HG02610 (cell line): ENCODE data around the gene TFDP1.

Experiments used
- ATAC-seq: cut with Tn5 transposase; IDR thresholded peaks from one replicate; pipeline ENCODE4 v1.9.1; 2021; ENCODE audit warnings: mild to moderate bottlenecking, moderate library complexity; ENCODE audit not compliant: unreplicated experiment

The TFDP1 gene

DNA sequence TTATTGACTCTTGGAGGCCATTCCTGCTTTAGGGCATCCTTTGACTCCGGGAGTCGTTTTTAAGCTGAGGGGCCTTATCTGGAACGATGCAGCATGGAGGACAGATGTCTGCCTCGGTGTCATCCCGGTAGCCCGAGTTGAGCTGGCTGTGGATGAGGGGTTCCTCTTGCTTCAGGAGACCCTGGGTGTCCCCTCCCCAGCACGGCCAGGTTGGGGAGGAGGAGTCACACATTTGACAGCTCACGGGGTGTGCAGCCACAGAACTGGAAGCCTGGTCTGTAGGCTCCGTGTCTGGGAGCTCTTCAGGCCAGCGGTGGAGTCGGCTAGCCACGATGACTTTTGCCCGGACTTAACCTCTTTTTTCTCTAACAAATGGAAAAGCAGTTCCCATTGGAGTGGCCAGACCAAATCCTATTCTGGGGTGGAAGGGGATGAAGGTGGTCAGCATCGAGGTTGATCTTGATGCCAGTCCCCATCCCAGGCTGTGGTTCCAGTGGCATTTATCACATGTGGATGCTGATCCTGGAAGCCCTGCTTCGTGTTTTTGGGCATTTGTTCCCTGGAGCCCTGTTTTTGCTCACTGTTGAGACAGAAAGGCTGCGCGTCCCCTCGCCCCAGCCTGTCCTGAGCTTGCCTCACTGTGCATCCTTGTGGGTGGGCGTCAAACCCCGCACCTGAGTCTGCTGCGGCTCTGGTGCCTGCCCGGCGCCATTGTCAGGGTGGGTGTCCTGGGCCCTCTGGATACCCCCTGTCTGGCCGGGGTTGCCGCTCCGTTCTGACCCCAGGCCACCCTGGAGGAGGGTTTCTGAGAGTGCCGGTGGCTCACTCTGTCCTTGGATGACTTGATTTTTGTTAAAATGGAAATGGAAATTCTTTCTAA, 12.0 kb downstream of the TFDP1 start:
- no peak for ATAC-seq

DNA sequence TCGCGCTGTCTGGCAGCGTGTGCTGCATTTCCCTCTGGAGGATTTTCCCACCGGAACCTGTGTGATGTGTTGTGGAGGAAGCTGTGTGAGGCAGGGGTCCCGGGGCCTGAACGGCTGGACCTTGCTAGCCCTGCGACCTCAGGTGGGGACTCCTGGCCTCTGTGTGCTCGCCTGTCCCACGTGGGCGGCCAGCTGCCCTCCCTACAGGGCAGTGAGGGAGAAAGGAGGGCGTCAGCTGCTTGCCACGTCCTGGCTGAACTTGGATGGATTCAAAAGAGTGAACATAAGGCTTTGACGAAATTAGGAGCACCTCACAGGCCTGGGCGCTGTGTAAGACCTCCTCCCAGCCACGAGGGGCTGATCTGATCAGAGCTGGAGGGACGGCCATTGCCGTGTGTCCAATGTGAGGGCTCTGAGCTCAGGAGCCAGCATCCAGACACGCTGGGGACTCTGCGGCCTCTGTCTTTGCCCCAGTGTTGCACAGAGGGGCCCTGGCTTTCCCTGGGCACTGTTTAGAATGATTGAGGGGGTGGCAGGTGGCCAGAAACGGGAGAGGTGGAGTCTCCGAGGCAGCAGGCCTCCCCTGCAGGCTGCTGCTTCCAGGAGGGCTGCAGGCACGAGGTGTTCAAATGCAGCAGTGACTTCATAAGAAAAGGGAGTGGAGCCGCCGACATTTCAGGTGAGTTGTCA, 13.0 kb downstream of the TFDP1 start:
- ATAC-seq: no peak

DNA sequence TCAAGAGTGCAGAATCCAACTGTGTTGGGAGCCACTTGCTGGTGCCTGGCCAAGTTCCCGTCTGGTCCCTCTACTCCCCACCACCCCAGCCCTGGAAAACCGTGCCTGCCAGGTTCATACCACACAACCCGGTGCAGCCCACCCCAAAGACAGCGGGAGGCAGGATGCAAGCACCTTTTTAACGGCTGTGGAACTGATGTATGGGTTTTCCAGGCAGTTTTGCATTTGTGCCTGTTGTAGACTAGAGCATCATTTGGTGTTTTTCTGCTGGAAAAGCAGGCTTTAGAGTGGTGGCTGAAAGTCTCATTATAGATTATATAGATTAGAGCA, 13.5 kb downstream of the TFDP1 start:
- ATAC-seq: no peak

DNA sequence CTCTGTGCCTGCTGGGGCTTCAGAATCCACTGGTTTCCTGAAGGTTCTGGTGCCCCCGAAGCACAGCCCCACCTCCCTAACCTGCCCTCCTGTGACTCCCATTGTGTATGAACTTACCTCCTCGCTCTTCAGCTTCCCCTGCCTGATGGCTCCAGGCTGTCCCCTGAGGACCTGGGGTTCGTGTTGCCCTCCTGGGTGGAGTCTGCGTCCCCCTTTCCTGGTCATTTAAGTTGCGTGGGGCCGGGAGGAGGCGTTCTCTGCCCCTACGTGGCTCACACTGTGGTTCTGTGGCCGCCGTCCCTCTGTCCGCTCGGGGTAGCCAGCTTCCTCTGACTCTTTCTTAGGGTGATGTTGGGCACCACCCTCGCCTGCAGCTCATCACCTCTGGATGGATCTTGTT, 13.9 kb downstream of the TFDP1 start:
- ATAC-seq: no peak

DNA sequence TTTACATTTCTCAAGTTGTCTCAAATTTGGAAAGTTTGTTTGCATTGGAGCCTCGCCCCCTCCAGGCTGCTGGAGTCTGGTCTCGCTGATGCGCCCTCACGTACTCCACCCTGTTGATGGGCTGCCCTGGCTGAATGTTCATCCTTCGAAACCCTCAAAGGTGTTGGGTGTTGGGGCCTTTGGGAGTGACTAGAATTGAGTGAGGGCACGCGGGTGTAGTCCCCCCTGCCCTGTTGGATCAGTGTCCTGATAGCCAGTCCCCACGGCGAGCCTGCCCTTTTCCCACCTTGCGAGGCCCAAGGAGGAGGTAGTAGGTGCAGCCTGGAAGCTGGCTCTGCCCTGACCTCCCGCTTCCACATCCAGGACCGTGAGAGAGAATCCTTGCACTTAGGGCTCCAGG, 14.8 kb downstream of the TFDP1 start:
- no peak for ATAC-seq

DNA sequence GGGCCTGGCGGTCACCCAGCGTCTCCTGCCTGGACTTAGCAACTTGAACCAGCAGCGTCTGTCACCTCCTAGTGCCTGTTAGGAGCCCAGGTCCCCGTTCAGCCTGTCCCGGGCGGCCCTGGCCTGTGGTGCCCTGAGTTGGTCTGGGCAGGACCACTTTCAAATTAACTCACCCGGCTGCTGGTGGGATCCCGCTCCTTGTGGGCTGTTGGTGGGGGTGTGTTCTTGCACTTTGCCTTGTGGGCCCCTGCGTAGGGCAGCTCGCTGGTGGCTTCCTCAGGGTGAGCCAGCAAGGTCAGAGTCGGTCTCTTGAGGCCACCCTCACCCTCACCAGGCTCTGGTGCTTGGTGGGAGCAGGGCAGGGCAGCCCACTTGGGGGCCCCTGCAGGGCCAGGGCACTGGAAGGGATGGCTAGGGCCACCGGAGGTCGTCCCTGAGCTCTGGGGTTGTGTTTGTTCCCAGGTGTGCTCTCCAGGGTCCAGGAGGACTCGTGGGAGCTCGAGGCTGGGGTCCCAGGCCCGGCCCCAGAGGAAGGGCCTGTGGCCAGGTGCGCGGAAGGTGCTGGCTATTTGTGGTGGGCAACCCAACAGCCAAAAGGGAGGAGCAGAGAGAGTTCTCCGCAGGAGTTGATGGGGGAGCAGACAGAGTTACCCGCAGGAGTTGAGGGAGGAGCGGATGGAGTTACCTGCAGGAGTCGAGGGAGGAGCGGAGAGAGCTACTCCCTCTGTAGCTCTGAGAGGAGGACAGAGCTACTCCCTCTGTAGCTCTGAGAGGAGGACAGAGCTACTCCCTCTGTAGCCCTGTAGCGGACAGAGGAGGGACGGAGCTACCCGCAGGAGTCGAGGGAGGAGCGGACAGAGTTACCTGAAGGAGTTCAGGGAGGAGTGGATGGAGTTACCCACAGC, 16.9 kb downstream of the TFDP1 start:
- ATAC-seq: no peak

DNA sequence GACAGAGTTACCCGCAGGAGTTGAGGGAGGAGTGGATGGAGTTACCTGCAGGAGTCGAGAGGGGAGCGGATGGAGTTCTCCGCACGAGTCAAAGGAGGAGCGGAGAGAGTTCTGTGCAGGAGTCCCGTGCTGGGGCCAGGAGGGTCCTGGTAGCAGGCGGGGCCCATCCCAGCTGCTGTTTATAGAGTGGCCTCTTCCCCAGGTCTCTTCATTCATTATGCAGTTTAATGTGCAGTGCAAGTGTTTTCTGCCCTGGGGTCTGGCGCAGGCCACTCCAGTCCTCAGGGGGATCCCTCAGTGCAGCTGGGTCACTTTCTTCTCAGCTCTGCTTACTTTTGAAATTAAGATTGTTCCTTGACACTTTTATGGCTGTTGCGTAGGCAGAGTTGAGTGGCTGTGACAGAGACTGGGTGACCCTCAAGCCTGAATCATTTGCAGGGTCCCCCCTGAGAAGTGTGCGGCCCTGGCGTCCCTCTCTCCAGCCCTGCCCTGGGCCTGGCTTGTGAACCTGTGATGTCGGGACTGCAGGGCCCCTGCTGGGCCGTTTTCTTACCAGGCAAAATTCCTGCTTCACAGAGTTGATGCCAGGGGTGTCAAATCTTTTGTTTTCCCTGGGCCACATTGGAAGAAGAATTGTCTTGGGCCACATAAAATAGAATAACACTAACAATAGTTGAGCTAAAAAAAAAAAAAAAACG, 17.9 kb downstream of the TFDP1 start:
- ATAC-seq: no peak

DNA sequence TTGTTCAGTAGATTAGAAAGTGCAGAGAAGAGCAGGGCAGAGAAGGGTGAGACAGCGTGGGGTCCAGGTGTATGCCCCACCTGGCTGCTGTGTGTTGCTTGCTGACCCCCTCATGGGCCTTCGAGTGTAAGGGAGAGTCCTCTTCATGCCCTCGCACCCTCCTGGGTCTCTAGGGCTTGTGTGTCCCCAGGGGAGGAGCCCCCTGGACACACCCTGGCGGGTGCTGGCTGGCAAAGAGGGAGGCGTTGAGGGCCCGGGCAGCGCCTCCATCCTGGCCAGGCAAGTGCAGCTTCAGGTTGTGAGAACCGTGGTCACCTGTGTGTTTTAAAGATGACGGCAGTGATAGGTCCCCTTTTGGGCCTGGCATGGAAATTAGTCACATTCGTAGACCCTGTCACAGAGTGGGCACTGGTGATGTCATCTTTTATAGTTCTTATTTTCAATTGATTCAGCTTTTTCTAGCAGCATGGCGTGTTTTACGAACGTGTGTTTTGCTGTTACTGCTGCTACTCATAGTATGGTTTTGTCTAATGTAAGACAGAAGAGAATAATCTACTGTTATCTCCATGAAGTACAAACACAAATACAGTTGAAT, 18.7 kb downstream of the TFDP1 start:
- no peak for ATAC-seq

DNA sequence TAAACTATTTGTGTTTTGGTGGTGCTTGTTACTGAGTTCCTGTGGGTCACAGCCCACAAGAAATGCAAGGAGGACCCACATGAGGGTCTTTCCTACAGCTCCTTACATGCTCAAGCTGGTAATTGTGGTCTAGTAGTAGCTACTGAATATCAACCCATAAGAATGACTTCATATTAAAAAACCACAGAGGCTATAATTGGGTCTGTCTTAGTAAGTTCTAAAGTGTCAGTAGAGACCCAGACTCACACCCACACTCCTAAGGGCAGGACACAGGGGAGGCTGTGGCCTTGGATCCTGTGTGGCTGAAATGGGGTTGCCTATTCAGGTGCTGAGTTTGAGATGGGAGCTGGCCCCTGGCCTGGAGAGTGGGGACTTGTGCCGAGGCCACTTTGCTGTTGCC, 19.6 kb downstream of the TFDP1 start:
- peak; percentile 59 for ATAC-seq

DNA sequence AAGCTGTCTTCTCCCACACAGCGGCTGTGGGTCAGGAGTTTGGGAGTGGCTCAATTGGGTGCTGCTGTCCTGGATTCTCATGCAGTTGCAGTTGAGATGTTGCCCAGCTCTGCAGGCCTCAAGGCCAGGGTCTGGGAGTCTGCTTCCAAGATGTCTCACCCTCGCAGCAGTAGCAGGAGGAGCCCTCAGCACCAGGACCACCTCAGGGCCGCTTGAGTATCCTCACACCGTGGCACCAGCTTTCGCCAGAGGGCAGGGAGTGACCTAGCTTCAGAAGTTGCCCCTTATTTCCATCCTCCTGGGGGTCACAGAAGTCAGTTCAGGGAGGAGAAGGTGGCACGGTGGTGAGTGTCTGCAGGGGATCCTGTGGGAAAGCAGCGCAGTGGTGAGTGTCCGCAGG, 20.9 kb downstream of the TFDP1 start:
- ATAC-seq: no peak

DNA sequence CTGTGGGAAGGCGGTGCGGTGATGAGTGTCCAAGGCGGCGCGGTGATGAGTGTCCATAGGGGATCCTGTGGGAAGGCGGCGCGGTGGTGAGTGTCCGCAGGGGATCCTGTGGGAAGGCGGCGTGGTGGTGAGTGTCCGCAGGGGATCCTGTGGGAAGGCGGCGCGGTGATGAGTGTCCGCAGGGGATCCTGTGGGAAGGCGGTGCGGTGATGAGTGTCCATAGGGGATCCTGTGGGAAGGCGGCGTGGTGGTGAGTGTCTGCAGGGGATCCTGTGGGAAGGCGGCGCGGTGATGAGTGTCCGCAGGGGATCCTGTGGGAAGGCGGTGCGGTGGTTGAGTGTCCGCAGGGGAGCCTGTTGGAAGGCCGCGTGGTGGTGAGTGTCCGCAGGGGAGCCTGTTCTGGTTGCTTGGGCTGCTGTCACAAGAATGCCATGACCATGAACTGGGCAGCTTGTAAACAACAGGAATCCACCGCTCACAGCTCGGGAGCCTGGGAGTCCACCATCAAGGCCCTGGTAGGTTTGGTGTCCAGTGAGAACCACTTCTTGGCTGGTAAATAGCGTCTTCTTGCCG, 21.4 kb downstream of the TFDP1 start:
- no peak for ATAC-seq

DNA sequence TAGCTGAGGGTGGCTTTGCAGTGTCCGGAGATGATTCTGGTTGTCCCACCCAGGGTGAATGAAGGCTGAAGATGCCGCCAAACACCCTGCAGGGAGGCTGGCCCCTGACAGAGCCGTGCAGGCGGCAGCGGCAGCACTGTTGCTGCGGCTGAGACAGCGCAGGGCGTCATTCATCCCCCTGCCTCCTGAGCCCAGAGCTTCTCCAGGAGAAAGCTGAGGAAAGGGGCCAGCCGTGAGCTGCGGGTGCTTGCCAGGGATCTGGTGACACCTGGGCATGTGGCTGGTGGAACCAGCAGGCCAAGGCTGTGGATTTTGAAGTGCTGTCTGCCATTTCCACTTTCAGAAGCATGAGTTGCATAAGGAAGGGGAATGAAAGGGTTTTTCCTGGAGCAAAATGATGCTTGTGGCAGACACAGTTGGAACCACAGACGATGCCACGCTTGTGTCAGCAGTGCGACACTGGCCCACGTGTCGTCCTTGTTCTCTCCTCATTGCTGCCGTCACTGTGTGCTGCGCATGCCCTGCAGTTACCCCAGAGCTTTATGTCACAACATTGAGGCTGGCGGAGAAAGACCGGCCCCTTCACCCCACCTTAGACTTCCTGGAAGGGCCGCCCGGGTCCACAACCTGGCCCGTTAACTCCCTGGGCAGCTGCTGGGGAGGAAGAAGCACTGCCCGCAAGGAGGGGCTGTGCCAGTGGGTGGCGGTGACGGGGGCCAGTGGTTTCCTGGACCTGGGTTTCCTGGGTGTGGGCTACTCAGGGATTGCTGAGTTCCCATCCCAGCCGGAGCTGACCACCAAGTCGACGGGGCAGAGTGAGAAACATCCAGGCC, 22.7 kb downstream of the TFDP1 start:
- ATAC-seq: no peak

DNA sequence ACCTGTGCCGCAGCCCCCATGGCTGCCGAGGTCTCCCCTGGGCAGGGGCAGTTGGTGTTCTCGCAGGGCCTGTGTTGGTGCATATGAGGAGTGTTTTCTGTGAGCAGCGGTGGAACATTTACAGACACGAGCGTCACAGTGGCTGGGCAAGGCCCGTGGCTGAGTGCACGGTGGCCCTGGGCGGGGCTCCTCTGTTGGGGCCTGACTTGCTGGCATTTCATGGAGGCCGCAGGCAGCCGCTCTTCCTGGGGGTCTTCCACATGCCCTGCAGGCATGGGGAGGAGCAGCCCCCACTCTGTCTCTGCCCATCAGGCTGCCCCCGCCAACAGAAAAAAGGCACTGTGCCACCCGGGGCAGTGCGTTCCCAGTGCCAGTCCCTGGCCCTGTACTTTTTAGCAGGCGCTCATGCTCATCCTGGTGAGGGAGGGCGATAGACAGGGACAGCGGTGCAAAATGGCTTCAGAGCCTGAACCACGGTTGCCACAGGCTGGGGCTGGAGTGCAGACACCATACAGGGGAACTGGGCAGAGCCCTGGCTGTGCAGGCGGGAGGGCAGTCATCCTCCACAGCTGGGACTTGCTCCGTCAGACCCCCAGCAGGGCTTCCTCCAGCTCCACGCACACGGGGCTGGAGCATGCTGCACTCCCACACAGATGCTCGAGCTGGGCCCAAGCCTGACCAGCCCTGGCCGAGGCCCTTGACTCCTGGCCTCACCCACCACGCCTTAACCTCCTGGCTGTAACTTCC, 23.5 kb downstream of the TFDP1 start:
- no peak for ATAC-seq

DNA sequence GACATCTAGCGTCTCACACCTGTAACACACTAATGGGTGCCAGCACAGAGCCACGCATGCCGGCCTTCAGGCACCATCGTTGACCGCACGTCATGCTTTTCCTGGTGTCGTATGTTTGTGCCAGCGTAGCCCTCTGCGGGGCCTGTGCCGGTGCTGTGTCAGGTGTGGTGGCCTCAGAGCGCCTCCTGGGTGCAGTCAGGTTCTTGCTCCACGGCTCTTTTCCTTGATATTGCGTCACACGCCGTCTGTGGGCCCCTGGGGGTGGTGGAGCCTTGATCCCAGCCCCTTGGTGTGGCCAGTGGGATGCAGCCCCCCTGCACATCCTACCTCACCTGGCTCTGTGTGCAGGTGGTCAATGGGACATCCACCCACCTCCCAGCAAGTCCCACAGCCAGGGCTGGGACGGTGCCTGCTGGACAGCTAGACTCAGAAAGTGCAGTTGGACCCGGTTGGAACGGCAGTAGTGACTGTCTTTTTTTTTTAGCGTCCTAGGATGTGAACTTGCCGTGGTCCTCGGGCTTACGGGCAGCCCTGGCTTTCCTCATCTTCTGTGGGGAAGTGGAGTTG, 24.5 kb downstream of the TFDP1 start:
- no peak for ATAC-seq

DNA sequence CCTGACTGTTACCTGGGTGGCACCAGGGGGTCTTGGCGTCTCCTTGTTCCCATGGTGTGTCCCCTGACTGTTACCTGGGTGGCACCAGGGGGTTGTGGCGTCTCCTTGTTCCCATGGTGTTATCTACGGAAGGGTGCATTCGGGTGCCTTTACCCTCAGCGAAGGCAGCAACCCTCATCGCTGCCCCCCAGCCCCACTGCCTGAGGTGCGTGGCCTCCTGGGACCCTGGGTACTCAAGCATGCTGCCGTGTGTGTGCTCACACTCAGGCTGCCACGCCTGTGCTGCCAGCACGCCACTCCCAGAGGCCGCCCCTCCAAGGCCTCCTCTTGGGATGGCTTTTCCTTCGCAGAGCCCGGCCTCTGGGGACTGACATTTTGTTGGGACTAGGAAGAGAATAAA, 25.1 kb downstream of the TFDP1 start:
- no peak for ATAC-seq

DNA sequence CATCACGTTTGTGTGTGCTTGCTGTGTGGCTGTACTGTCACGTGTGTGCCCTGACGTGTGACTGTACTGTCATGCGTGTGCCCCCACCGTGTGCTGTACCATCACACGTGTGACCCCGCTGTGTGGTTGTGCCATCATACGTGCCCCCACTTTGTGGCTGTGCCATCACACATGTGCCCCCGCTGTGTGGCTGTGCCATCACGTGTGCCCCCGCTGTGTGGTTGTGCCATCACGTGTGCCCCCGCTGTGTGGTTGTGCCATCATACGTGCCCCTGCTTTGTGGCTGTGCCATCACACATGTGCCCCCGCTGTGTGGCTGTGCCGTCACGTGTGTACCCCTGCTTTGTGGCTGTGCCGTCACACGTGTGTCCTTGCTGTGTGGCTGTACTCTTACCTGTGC, 25.7 kb downstream of the TFDP1 start:
- no peak for ATAC-seq

DNA sequence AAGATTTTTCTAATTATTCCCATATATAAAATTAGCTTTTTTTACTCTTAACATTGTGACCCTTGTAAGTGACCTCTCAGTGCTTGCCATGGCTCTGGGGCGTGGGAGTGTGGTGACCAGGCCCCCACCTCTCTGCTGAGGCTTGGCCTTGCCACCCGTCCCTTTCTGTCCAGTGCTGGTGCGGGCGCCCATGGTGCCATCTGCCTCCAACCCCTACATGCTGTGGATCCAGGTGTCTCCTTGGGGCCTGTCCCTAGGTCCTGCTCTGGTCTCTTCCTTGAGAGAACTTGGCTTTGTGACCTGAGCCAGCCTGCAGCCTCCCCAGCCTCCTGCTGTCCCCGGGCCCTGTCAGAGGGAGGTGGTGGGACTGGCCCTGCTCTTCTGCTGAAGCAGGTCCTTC, 27.4 kb downstream of the TFDP1 start:
- no peak for ATAC-seq

DNA sequence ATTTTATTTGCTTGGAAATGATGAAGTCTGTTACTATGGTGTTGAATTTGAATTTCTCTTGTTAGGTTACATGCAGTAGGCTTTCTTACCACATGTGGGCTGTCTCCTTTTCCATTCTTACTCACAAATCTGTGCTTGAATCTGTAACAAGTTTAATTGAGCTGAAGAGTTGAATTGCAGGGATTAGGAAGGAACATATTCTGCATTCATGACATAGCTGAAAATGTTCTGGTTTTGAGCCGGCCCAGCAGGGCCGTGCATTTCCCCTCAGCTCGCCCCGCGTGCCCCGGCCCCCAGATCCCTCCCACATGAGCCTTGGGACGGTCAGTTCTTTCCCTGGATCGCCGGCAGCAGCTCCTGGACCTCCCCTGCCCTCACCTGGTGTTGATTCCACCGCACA, 28.1 kb downstream of the TFDP1 start:
- ATAC-seq: no peak
